Progenitor cell of endocrine pancreas (in vitro differentiated cells): ENCODE results near the gene DENND1A. TPM values are rescaled to one million over a fixed set of nuclear protein-coding genes. Genes with fewer than 3 reads are reported as not detected.

Experiments
- DNase-seq: peaks from one replicate; pipeline ENCODE4 v3.0.0; 2021; ENCODE audit warnings: low spot score; ENCODE audit not compliant: unreplicated experiment
- H3K27ac Mint-ChIP-seq: 2 replicates; pipeline ENCODE4 v1.8.0; 2021; ENCODE audit warnings: mild to moderate bottlenecking, moderate library complexity, mixed read lengths
- H3K27me3 Mint-ChIP-seq: 2 replicates; pipeline ENCODE4 v1.8.0; 2021; ENCODE audit warnings: mixed read lengths
- H3K36me3 Mint-ChIP-seq: 2 replicates; pipeline ENCODE4 v1.8.0; 2022; ENCODE audit warnings: mixed read lengths; ENCODE audit not compliant: insufficient read depth
- H3K4me1 Mint-ChIP-seq: 2 replicates; pipeline ENCODE4 v1.8.0; 2021; ENCODE audit warnings: low read depth, mixed read lengths
- H3K4me3 Mint-ChIP-seq: 2 replicates; pipeline ENCODE4 v1.8.0; 2021; ENCODE audit warnings: low read depth, mild to moderate bottlenecking, moderate library complexity, mixed read lengths
- H3K9me3 Mint-ChIP-seq: 2 replicates; pipeline ENCODE4 v1.8.0; 2021; ENCODE audit warnings: low read depth, mixed read lengths
- CTCF ChIP-seq: fragments of 200-600 bp; sonication (generic); IDR thresholded peaks from one replicate; pipeline ENCODE4 v1.5.0; 2021; ENCODE audit warnings: antibody characterized with exemption, mild to moderate bottlenecking; ENCODE audit not compliant: unreplicated experiment
- total RNA-seq: library from RNA; stranded (reverse); gene quantifications from 2 replicates; pipeline ENCODE4 v1.2.1, GENCODE V29; 2021

Gene DENND1A
- total RNA-seq, 1 donor from 2014 or later: 20.1 TPM

DNA sequence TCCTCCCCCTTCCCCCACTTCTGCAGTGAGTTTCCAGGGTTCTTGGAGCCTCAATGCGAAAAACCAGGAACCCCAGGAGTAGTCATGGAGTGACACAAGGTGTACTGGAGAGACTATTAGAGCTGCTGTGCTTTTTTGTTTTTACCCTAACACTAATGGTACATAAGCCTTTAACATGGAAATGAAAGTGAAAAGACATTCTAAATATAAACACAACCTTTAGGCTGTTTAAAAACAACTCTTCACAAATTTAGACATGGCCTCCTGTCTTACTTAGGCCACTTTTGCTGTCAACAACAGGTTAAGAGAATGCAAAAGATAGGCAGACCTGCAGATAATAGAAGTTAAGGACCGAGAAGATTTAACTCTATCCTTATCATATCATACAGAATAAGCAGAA lies 232.2 kb downstream of the DENND1A start:
- Mint-ChIP-seq H3K27me3 (peaks cover 67% of the 10 kb centered on the region), H3K9me3 (peaks cover 19% of the 10 kb centered on the region), H3K4me1 (no peaks in the 10 kb centered on the region), H3K27ac (no peak overlapping the region), H3K36me3 (peaks cover 9% of the 10 kb centered on the region), H3K4me3 (no peak overlapping the region)
- no peak for DNase-seq
- no peak for TF ChIP-seq CTCF

- peaks cover 78% of the 10 kb centered on the region for H3K27me3 Mint-ChIP-seq
- H3K9me3 Mint-ChIP-seq: peaks cover 8% of the 10 kb centered on the region
- peaks cover 3% of the 10 kb centered on the region for H3K36me3 Mint-ChIP-seq
- DNase-seq: no peak
- no peak for TF ChIP-seq CTCF
- H3K4me1 Mint-ChIP-seq: no peaks in the 10 kb centered on the region
- H3K27ac Mint-ChIP-seq: no peak overlapping the region
- no peak overlapping the region for H3K4me3 Mint-ChIP-seq
Measured at GRCh38 chr9:123696476-123696875, 233.4 kb downstream of the DENND1A start.

GRCh38 chr9:123695386-123695785 lies 234.5 kb downstream of the DENND1A start:
- no peak overlapping the region for H3K4me3 Mint-ChIP-seq
- DNase-seq: no peak
- peaks cover 83% of the 10 kb centered on the region for H3K27me3 Mint-ChIP-seq
- TF ChIP-seq CTCF: no peak
- H3K9me3 Mint-ChIP-seq: peaks cover 3% of the 10 kb centered on the region
- H3K27ac Mint-ChIP-seq: no peak overlapping the region
- H3K36me3 Mint-ChIP-seq: peaks cover 3% of the 10 kb centered on the region
- H3K4me1 Mint-ChIP-seq: no peaks in the 10 kb centered on the region

- peaks cover 3% of the 10 kb centered on the region for H3K9me3 Mint-ChIP-seq
- peaks cover 6% of the 10 kb centered on the region for H3K36me3 Mint-ChIP-seq
- no peak overlapping the region for H3K4me3 Mint-ChIP-seq
Measured at GRCh38 chr9:123691765-123692303, 238.1 kb downstream of the DENND1A start.

GRCh38 chr9:123689701-123690428 lies 240.1 kb downstream of the DENND1A start:
- Mint-ChIP-seq H3K27me3 (peaks cover 90% of the 10 kb centered on the region), H3K36me3 (peaks cover 6% of the 10 kb centered on the region), H3K4me3 (no peak overlapping the region), H3K27ac (no peak overlapping the region), H3K9me3 (peaks cover 3% of the 10 kb centered on the region), H3K4me1 (peaks cover 9% of the 10 kb centered on the region)
- TF ChIP-seq CTCF: no peak
- no peak for DNase-seq

More at GRCh38 chr9:123691765-123692303, 238.1 kb downstream of the DENND1A start:
- peaks cover 9% of the 10 kb centered on the region for H3K4me1 Mint-ChIP-seq
- DNase-seq: no peak
- peaks cover 86% of the 10 kb centered on the region for H3K27me3 Mint-ChIP-seq
- no peak for TF ChIP-seq CTCF
- no peak overlapping the region for H3K27ac Mint-ChIP-seq
